AG04449 (cell line): Measurements from ENCODE around the gene ANKRD11.
"Not testable (repeated sequence)": the region's sequence is repeated elsewhere in the genome, so short reads cannot be mapped to it uniquely, and the experiment has no call there.

Experiments used
- CTCF ChIA-PET: fragments of 350-600 bp; formaldehyde crosslinking; extraction: SDS; loops from one replicate; lab custom pipeline; 2021; ENCODE audit warnings: antibody characterized with exemption; lab: Yijun Ruan, JAX
- POLR2A ChIA-PET: fragments of 400-600, 350-600 bp; formaldehyde crosslinking; extraction: SDS; loops from one replicate; lab custom pipeline; 2020; ENCODE audit warnings: antibody characterized with exemption, inconsistent platforms; lab: Yijun Ruan, JAX
- DNase-seq: peaks from one replicate; pipeline ENCODE4 v3.0.0-alpha.2; 2010; ENCODE audit warnings: low read depth, low spot score
- H3K4me3 ChIP-seq: 2 replicates; pipeline ENCODE4 v1.5.1; 2011; ENCODE audit warnings: low read depth, mild to moderate bottlenecking, control low read depth, low read length
- TF ChIP-seq, protein P1 (sequence below): IDR thresholded peaks from one replicate; pipeline ENCODE4 v1.5.1; 2011; ENCODE audit warnings: mild to moderate bottlenecking, moderate library complexity, low read length, control low read depth, inconsistent platforms; ENCODE audit not compliant: insufficient read depth; ENCODE audit errors: missing control alignments

The ANKRD11 gene

DNA sequence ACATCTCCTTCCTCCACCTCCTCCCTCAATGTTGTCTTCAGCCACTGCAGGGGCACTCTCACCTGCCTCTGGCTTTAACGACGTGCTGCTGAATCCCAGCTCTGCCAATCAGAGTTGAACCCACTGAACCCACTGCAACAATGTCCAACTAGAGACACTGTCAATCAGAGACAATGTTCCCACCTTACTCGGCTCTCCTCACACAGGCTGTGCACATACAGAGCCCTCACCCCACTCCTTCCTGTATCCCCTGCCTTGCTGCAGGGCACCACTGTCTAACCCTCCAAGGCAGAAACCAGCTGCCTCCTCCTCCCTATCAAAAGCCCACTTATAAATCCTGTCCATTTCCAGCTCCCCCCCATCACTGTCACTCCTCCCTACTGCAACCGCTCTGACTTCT, 58.7 kb downstream of the ANKRD11 start:
- TF ChIP-seq, protein P1, sequence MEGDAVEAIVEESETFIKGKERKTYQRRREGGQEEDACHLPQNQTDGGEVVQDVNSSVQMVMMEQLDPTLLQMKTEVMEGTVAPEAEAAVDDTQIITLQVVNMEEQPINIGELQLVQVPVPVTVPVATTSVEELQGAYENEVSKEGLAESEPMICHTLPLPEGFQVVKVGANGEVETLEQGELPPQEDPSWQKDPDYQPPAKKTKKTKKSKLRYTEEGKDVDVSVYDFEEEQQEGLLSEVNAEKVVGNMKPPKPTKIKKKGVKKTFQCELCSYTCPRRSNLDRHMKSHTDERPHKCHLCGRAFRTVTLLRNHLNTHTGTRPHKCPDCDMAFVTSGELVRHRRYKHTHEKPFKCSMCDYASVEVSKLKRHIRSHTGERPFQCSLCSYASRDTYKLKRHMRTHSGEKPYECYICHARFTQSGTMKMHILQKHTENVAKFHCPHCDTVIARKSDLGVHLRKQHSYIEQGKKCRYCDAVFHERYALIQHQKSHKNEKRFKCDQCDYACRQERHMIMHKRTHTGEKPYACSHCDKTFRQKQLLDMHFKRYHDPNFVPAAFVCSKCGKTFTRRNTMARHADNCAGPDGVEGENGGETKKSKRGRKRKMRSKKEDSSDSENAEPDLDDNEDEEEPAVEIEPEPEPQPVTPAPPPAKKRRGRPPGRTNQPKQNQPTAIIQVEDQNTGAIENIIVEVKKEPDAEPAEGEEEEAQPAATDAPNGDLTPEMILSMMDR: no peak
- H3K4me3 ChIP-seq: no peak overlapping the region
- DNase-seq: no peak
- ChIA-PET POLR2A (no interaction called here), CTCF (no interaction called here)

DNA sequence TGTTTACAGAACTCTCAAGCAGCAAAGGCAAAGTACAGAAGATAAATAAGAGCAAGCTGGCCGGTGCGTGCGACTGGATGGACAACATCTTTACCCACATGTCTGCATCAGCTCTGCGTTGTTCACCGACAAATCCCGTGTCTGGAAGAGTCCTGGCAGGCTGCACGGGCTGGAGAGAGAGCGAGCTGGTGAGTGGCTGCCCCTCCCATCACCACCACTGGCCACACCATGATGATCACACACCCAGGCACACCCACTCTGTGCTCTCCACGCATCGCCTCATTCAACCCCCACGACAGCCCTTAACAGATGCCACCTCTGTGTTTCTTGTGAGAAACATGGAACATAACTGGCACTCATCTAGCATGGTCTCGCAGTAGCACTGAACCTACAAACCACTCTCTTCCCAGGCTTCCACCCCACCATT, 59.2 kb downstream of the ANKRD11 start:
- no peak for DNase-seq
- H3K4me3 ChIP-seq: no peak overlapping the region
- ChIA-PET POLR2A (no interaction called here), CTCF (no interaction called here)
- TF ChIP-seq, protein P1: no peak

DNA sequence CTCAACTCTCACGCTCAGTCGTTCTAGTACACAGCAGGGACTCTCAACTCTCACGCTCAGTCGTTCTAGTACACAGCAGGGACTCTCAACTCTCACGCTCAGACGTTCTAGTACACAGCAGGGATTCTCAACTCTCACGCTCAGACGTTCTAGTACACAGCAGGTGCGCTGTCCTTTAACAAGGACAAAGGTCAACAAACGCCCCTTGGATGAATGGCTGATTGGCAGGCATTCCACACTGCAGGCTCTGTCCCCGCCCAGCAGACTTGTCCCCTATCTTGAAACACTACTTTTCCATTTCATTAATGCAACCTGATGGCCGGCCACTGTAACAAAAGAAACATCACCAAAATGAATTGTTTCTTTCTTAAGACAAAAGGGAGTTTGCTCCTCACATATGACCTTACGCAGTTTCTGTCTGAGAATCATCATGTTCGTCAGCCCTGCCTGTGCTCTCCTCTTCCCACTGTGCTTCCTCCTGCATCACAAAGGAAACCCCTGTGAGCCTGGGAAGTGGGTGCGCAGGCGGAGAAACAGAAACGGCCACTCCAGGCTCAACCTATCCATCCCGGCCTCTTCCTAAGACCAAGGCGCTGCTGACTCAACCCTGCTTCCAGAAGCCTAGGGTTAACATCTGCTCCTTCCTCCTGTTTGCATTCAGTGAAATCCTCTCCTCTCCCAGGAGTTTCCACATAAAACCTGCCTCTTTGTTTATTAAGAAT, 59.8 kb downstream of the ANKRD11 start:
- CTCF ChIA-PET: no interaction called here
- POLR2A ChIA-PET: no interaction called here
- TF ChIP-seq, protein P1: no peak
- no peak overlapping the region; the same call in 1 of the 2 replicates for H3K4me3 ChIP-seq
- DNase-seq: no peak

DNA sequence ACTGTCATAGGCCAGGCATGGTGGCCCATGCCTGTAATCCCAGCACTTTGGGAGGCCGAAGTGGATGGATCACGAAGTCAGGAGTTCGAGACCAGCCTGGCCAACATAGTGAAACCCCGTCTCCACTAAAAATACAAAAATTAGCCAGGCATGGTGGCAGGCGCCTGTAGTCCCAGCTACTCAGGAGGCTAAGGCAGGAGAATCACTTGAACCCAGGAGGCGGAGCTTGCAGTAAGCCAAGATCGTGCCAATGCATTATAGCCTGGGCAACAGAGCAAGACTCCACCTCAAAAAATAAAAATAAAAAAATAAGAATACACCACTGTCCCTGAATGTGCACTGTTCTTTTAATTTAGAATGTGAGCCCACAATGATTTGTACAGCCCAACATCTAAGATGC, 61.8 kb downstream of the ANKRD11 start:
- DNase-seq, CTCF ChIA-PET, POLR2A ChIA-PET, H3K4me3 ChIP-seq: not testable (repeated sequence)

DNA sequence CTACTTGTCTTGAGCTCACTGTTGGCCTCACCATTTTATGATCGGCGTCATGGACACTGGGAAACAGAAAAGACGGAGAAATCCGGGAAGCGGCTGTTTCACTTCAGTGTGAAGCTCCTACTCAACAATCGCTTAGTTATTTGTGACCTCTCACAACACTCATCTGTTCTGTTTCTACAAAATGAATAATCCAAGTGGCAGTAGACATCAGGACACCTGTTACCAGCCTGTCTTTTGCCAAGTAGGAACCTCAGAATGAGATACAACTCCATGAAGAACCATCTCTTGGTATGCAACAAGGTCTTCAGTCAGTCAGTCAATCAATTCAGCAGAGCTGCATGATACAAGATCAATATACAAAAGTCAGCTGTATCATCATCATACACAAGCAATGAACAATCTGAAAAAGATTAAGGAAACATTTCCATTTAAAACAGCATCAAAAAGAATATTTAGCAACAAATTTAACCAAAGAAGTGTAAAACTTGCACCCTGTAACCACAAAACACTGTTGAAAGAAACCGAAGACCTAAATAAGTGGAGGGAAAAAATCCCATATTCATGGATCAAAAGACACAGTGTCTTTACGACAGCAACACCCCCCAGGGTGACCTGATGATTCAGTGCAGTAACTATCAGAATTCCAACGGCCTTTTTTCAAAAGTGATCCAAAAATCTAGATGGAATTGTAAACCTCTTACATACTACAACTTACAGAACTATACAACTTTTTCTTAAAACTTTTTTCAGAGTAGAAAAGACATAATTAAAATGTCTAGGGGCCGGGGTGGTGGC, 63.4 kb downstream of the ANKRD11 start:
- no peak overlapping the region for H3K4me3 ChIP-seq
- no peak for DNase-seq
- CTCF ChIA-PET: interaction anchor here (0.6 to 2.1 kb wide), 2 partner anchors 9 to 16 kb away, joined by 3 to 7 read pairs; no protein-coding TSS in a partner anchor
- TF ChIP-seq, protein P1: no peak
- POLR2A ChIA-PET: no interaction called here

DNA sequence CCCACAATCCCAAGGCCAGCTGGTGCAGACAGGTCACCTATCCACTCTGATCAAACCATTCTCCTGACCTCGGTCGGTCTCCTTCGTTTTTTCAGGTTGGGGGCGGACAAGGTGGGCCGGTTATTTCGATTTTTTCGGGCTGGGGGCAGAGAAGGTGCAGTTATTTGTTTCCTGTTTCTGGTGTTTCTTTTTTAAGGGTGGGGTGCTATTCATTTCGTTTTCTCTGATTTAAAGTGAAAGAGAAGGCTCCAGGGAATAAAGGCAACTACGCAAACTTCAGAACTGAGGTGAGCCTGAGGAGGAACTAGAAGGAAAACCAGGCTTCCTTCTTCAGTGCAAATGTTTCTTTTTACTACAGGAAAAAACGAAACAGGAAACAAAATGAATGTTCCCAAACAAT, 64.8 kb downstream of the ANKRD11 start:
- no peak for DNase-seq
- CTCF ChIA-PET: interaction anchor here (1.1 to 2.1 kb wide), 2 partner anchors 15 to 137 kb away, joined by 3 to 7 read pairs; no protein-coding TSS in a partner anchor

More for the DNA sequence above, 64.8 kb downstream of the ANKRD11 start:
- POLR2A ChIA-PET: no interaction called here
- TF ChIP-seq, protein P1: no peak
- no peak overlapping the region for H3K4me3 ChIP-seq
